ENCODE results near the gene ZP3.
"Not testable (repeated sequence)": the region's sequence is repeated elsewhere in the genome, so short reads cannot be mapped to it uniquely, and the experiment has no call there.

Gene ZP3

GRCh38 chr7:76485822-76486610 lies 61.3 kb downstream of the ZP3 start:
- DNase-seq (ENCODE audit: low spot score), result not testable (repeated sequence)

GRCh38 chr7:76486618-76487017 lies 61.9 kb downstream of the ZP3 start:
- not testable (repeated sequence) for DNase-seq (ENCODE audit: low spot score)

- DNase-seq (ENCODE audit: low spot score), result not testable (repeated sequence)
Observed at GRCh38 chr7:76487969-76488368, 63.2 kb downstream of the ZP3 start.

All from hematopoietic multipotent progenitor cell treated with erythropoietin and hydrocortisone succinate and interleukin-3 and kit ligand, for 15 days (in vitro differentiated cells).